SJCRH30 (cell line): ENCODE results near the gene TRAFD1. TPM values are rescaled to one million over a fixed set of nuclear protein-coding genes. Genes with fewer than 3 reads are reported as not detected.
"Not testable (repeated sequence)": the region's sequence is repeated elsewhere in the genome, so short reads cannot be mapped to it uniquely, and the experiment has no call there.

Experiments used
- DNase-seq, 2 experiments: peaks; one replicate each; pipeline ENCODE4 v3.0.0-alpha.2; 2015 to 2020
- H3K27ac ChIP-seq: fragments of 250-450 bp; sonication (Bioruptor Pico); 2 replicates; pipeline ENCODE4 v1.5.1; 2020; ENCODE audit warnings: mild to moderate bottlenecking, moderate library complexity
- H3K27me3 ChIP-seq: fragments of 250-450 bp; sonication (Bioruptor Pico); 2 replicates; pipeline ENCODE4 v1.5.1; 2020; ENCODE audit warnings: mild to moderate bottlenecking, moderate library complexity
- H3K36me3 ChIP-seq: fragments of 250-450 bp; sonication (Bioruptor Pico); 2 replicates; pipeline ENCODE4 v1.5.1; 2020; ENCODE audit warnings: mild to moderate bottlenecking, moderate library complexity
- H3K4me1 ChIP-seq: fragments of 250-450 bp; sonication (Bioruptor Pico); 2 replicates; pipeline ENCODE4 v1.5.1; 2020; ENCODE audit warnings: mild to moderate bottlenecking, moderate library complexity
- H3K4me3 ChIP-seq: fragments of 250-450 bp; sonication (Bioruptor Pico); 2 replicates; pipeline ENCODE4 v1.5.1; 2020; ENCODE audit warnings: mild to moderate bottlenecking, moderate library complexity
- H3K9me3 ChIP-seq: fragments of 250-450 bp; sonication (Bioruptor Pico); replicated peaks from 2 replicates; pipeline ENCODE4 v1.5.1; 2020; ENCODE audit warnings: mild to moderate bottlenecking, moderate library complexity
- total RNA-seq: library from RNA; depleted of rRNA; stranded (reverse); fragments of >200 nt; shearing (Covaris generic); gene quantifications from 2 replicates; pipeline ENCODE4 v1.2.3, GENCODE V29; 2014

Gene TRAFD1
- total RNA-seq, 1 experiment from 2014 or later: 23.5 TPM

GRCh38 chr12:112130441-112130998 is 5.2 kb downstream of the TRAFD1 start:
- Histone ChIP-seq H3K27me3 (no peaks in the 10 kb centered on the region), H3K4me1 (no peaks in the 10 kb centered on the region), H3K9me3 (no peaks in the 10 kb centered on the region), H3K4me3 (no peak overlapping the region), H3K36me3 (no peaks in the 10 kb centered on the region; the same call in 1 of the 2 replicates), H3K27ac (no peak overlapping the region)
- DNase-seq: no peak

GRCh38 chr12:112131686-112132085 is 6.3 kb downstream of the TRAFD1 start:
- Histone ChIP-seq H3K27ac (no peak overlapping the region), H3K27me3 (no peaks in the 10 kb centered on the region), H3K4me3 (no peak overlapping the region), H3K9me3 (no peaks in the 10 kb centered on the region), H3K4me1 (no peaks in the 10 kb centered on the region), H3K36me3 (peaks cover 3% of the 10 kb centered on the region)
- no peak for DNase-seq

GRCh38 chr12:112133418-112133817 is 8.1 kb downstream of the TRAFD1 start:
- no peak for DNase-seq
- Histone ChIP-seq H3K9me3 (no peaks in the 10 kb centered on the region), H3K27ac (no peak overlapping the region), H3K36me3 (peaks cover 13% of the 10 kb centered on the region), H3K4me1 (no peaks in the 10 kb centered on the region), H3K27me3 (no peaks in the 10 kb centered on the region), H3K4me3 (no peak overlapping the region)

- Histone ChIP-seq H3K4me1 (no peaks in the 10 kb centered on the region), H3K36me3 (peaks cover 13% of the 10 kb centered on the region), H3K9me3 (no peaks in the 10 kb centered on the region), H3K27me3 (no peaks in the 10 kb centered on the region), H3K4me3 (no peak overlapping the region), H3K27ac (no peak overlapping the region)
- no peak for DNase-seq
Observed at GRCh38 chr12:112134731-112135130, 9.4 kb downstream of the TRAFD1 start.

- no peak overlapping the region for H3K4me3 ChIP-seq
- no peak overlapping the region for H3K27ac ChIP-seq
- H3K27me3 ChIP-seq: no peaks in the 10 kb centered on the region
- DNase-seq: no peak
- no peaks in the 10 kb centered on the region for H3K4me1 ChIP-seq
- H3K9me3 ChIP-seq: no peaks in the 10 kb centered on the region
- H3K36me3 ChIP-seq: peaks cover 34% of the 10 kb centered on the region
Observed at GRCh38 chr12:112140728-112141127, 15.4 kb downstream of the TRAFD1 start.

- Histone ChIP-seq H3K4me1 (no peaks in the 10 kb centered on the region), H3K27ac (no peak overlapping the region), H3K36me3 (peaks cover 50% of the 10 kb centered on the region), H3K27me3 (no peaks in the 10 kb centered on the region), H3K4me3 (no peak overlapping the region), H3K9me3 (no peaks in the 10 kb centered on the region)
- no peak for DNase-seq
Observed at GRCh38 chr12:112146123-112146522, 20.8 kb downstream of the TRAFD1 start.

GRCh38 chr12:112148031-112148513 is 22.7 kb downstream of the TRAFD1 start:
- Histone ChIP-seq H3K9me3 (no peaks in the 10 kb centered on the region), H3K27ac (no peak overlapping the region), H3K4me1 (no peaks in the 10 kb centered on the region), H3K4me3 (no peak overlapping the region), H3K36me3 (peaks cover 48% of the 10 kb centered on the region), H3K27me3 (no peaks in the 10 kb centered on the region)
- peak; percentile 44 to 45 for DNase-seq

GRCh38 chr12:112149596-112149995 is 24.2 kb downstream of the TRAFD1 start:
- peaks cover 42% of the 10 kb centered on the region for H3K36me3 ChIP-seq
- H3K9me3 ChIP-seq: no peaks in the 10 kb centered on the region
- no peaks in the 10 kb centered on the region for H3K4me1 ChIP-seq
- H3K27ac ChIP-seq: no peak overlapping the region
- no peak overlapping the region for H3K4me3 ChIP-seq
- no peak for DNase-seq
- H3K27me3 ChIP-seq: no peaks in the 10 kb centered on the region

- H3K9me3 ChIP-seq: no peaks in the 10 kb centered on the region; the same call in 1 of the 2 replicates
- H3K36me3 ChIP-seq: peaks cover 29% of the 10 kb centered on the region
- H3K27me3 ChIP-seq: no peaks in the 10 kb centered on the region
- H3K4me1 ChIP-seq: no peaks in the 10 kb centered on the region
- no peak overlapping the region for H3K4me3 ChIP-seq
- DNase-seq: no peak
- no peak overlapping the region for H3K27ac ChIP-seq
Observed at GRCh38 chr12:112151766-112152541, 26.6 kb downstream of the TRAFD1 start.

GRCh38 chr12:112153181-112153892 is 28.0 kb downstream of the TRAFD1 start:
- no peaks in the 10 kb centered on the region for H3K27me3 ChIP-seq
- no peak overlapping the region for H3K4me3 ChIP-seq
- no peaks in the 10 kb centered on the region for H3K4me1 ChIP-seq
- no peak for DNase-seq
- H3K27ac ChIP-seq: no peak overlapping the region
- H3K9me3 ChIP-seq: no peaks in the 10 kb centered on the region; the same call in 1 of the 2 replicates
- peaks cover 22% of the 10 kb centered on the region for H3K36me3 ChIP-seq

GRCh38 chr12:112153893-112154219 is 28.5 kb downstream of the TRAFD1 start:
- Histone ChIP-seq H3K27me3 (no peaks in the 10 kb centered on the region), H3K4me3 (no peak overlapping the region), H3K4me1 (no peaks in the 10 kb centered on the region), H3K9me3 (no peaks in the 10 kb centered on the region; the same call in 1 of the 2 replicates), H3K27ac (no peak overlapping the region), H3K36me3 (peaks cover 18% of the 10 kb centered on the region)
- DNase-seq: no peak

GRCh38 chr12:112158461-112159145 is 33.2 kb downstream of the TRAFD1 start:
- H3K4me3 ChIP-seq, H3K27ac ChIP-seq, H3K4me1 ChIP-seq, H3K27me3 ChIP-seq, H3K36me3 ChIP-seq, DNase-seq, H3K9me3 ChIP-seq: not testable (repeated sequence)

GRCh38 chr12:112159146-112159541 is 33.8 kb downstream of the TRAFD1 start:
- no peak overlapping the region for H3K27ac ChIP-seq
- no peaks in the 10 kb centered on the region for H3K27me3 ChIP-seq
- no peak overlapping the region for H3K4me3 ChIP-seq
- peaks cover 6% of the 10 kb centered on the region for H3K36me3 ChIP-seq
- DNase-seq: no peak
- no peaks in the 10 kb centered on the region; the same call in 1 of the 2 replicates for H3K9me3 ChIP-seq
- H3K4me1 ChIP-seq: no peaks in the 10 kb centered on the region

- Histone ChIP-seq H3K27me3 (no peaks in the 10 kb centered on the region), H3K4me1 (no peaks in the 10 kb centered on the region), H3K27ac (no peak overlapping the region), H3K4me3 (no peak overlapping the region), H3K9me3 (no peaks in the 10 kb centered on the region; the same call in 1 of the 2 replicates), H3K36me3 (peaks cover 6% of the 10 kb centered on the region)
- no peak for DNase-seq
Observed at GRCh38 chr12:112160611-112161010, 35.3 kb downstream of the TRAFD1 start.

GRCh38 chr12:112161711-112162110 is 36.4 kb downstream of the TRAFD1 start:
- Histone ChIP-seq H3K27ac (no peak overlapping the region), H3K9me3 (no peaks in the 10 kb centered on the region; the same call in 1 of the 2 replicates), H3K4me3 (no peak overlapping the region), H3K27me3 (no peaks in the 10 kb centered on the region), H3K4me1 (no peaks in the 10 kb centered on the region), H3K36me3 (peaks cover 6% of the 10 kb centered on the region)
- DNase-seq: no peak
